Astrocyte (in vitro differentiated cells and primary cell): ENCODE measurements around the gene SLC12A8. TPM values are rescaled to one million over a fixed set of nuclear protein-coding genes. Genes with fewer than 3 reads are reported as not detected.

Source experiments
- DNase-seq: peaks from one replicate; pipeline ENCODE4 v3.0.0-alpha.2; 2010; ENCODE audit warnings: low read depth
- FAIRE-seq: peaks from 2 replicates; lab custom pipeline; 2011; peaks lifted over from hg19 to GRCh38; lab: Jason Lieb, UNC
- H2AFZ ChIP-seq: 2 replicates; pipeline ENCODE4 v1.6.0; 2012; ENCODE audit warnings: low read depth, low read length, inconsistent platforms
- H3K27ac ChIP-seq: 2 replicates; pipeline ENCODE4 v1.5.1; 2011; ENCODE audit warnings: low read depth, low read length, inconsistent platforms
- H3K27me3 ChIP-seq: 2 replicates; pipeline ENCODE4 v1.6.0; 2011; ENCODE audit warnings: low read length, inconsistent platforms; ENCODE audit not compliant: insufficient read depth
- H3K36me3 ChIP-seq: 2 replicates; pipeline ENCODE4 v1.5.1; 2011; ENCODE audit warnings: low read length, inconsistent platforms; ENCODE audit not compliant: insufficient read depth
- H3K4me1 ChIP-seq: 2 replicates; pipeline ENCODE4 v1.5.1; 2011; ENCODE audit warnings: low read length, inconsistent platforms; ENCODE audit not compliant: insufficient read depth
- H3K4me2 ChIP-seq: 2 replicates; pipeline ENCODE4 v1.6.0; 2012; ENCODE audit warnings: low read length, inconsistent platforms
- H3K4me3 ChIP-seq: 2 replicates; pipeline ENCODE4 v1.5.1; 2011; ENCODE audit warnings: low read depth, mild to moderate bottlenecking, low read length, inconsistent platforms; ENCODE audit not compliant: insufficient read depth
- H3K79me2 ChIP-seq: 2 replicates; pipeline ENCODE4 v1.6.0; 2012; ENCODE audit warnings: mild to moderate bottlenecking, low read length, inconsistent platforms; ENCODE audit not compliant: insufficient read depth
- H3K9ac ChIP-seq: 2 replicates; pipeline ENCODE4 v1.6.0; 2012; ENCODE audit warnings: mild to moderate bottlenecking, low read length, inconsistent platforms
- H3K9me3 ChIP-seq: 2 replicates; pipeline ENCODE4 v1.5.1; 2012; ENCODE audit warnings: low read depth, mild to moderate bottlenecking, low read length, inconsistent platforms; ENCODE audit not compliant: insufficient read depth
- H4K20me1 ChIP-seq: 2 replicates; pipeline ENCODE4 v1.6.0; 2012; ENCODE audit warnings: low read length, inconsistent platforms; ENCODE audit not compliant: insufficient read depth
- H3K27ac Mint-ChIP-seq: one replicate; pipeline ENCODE4 v1.8.0; 2021; ENCODE audit warnings: mild to moderate bottlenecking, mixed read lengths; ENCODE audit not compliant: unreplicated experiment
- H3K27me3 Mint-ChIP-seq: one replicate; pipeline ENCODE4 v1.8.0; 2021; ENCODE audit warnings: low read depth, mixed read lengths; ENCODE audit not compliant: unreplicated experiment
- H3K36me3 Mint-ChIP-seq: one replicate; pipeline ENCODE4 v1.8.0; 2021; ENCODE audit warnings: low read depth, mixed read lengths; ENCODE audit not compliant: unreplicated experiment
- H3K4me1 Mint-ChIP-seq: one replicate; pipeline ENCODE4 v1.8.0; 2021; ENCODE audit warnings: low read depth, mixed read lengths; ENCODE audit not compliant: unreplicated experiment
- H3K4me3 Mint-ChIP-seq: one replicate; pipeline ENCODE4 v1.8.0; 2021; ENCODE audit warnings: mild to moderate bottlenecking, moderate library complexity, mixed read lengths; ENCODE audit not compliant: unreplicated experiment
- H3K9me3 Mint-ChIP-seq: one replicate; pipeline ENCODE4 v1.8.0; 2021; ENCODE audit warnings: mild to moderate bottlenecking, mixed read lengths; ENCODE audit not compliant: unreplicated experiment
- EZH2 ChIP-seq: IDR thresholded peaks from 2 replicates; pipeline ENCODE4 v1.6.1; 2012; ENCODE audit warnings: mild to moderate bottlenecking, low read length, inconsistent platforms; ENCODE audit not compliant: insufficient read depth
- total RNA-seq: library from RNA; stranded (reverse); gene quantifications from 2 replicates; pipeline ENCODE4 v1.2.1, GENCODE V29; 2021
- TF ChIP-seq, protein P1 (sequence below): IDR thresholded peaks from 2 replicates; pipeline ENCODE4 v1.5.1; 2011; ENCODE audit warnings: low read depth, mild to moderate bottlenecking, inconsistent platforms, low read length, moderate library complexity; ENCODE audit not compliant: insufficient read depth

Gene SLC12A8
- total RNA-seq, 1 donor from 2014 or later, result 4.2 TPM

DNA sequence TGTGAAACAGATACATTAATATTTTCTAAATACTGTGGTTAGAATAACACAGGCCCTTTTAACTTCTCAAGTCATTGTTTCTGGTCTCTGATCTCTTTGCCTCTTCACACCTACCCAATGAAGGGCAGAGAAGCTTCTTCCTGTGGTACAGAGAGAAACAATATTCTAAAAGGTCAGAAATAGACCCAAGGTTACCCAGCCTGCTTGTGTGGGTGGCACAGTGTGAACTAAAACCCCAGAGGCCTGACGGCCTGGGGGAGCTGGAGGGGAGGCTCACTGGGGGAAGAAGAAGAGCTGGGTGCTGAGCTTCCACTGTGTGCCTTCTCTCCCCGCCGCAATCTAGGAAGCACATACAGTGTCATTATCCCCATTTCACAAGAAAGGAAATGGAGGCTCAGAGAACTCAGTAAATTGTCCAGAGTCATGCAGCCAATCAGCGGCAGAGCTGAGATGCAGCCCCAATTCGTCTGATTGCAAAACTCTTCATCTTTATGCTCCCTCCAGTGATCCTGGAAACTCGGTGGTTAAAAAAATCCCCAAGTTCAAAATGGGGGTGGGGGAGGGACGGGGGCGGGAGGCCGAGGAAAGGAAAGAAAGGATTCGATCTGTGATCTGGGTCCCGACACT is 92.7 kb downstream of the SLC12A8 start:
- H3K9me3 Mint-ChIP-seq, result no peaks in the 10 kb centered on the region
- DNase-seq (peak; percentile 42), FAIRE-seq (no peak)
- Histone ChIP-seq H3K79me2 (no peaks in the 10 kb centered on the region), H3K27me3 (no peaks in the 10 kb centered on the region), H3K4me2 (peak overlapping the region; percentile 80), H3K9me3 (no peaks in the 10 kb centered on the region), H3K9ac (peak overlapping the region; percentile 65), H3K27ac (no peak overlapping the region), H4K20me1 (no peaks in the 10 kb centered on the region), H3K4me1 (peaks cover 47% of the 10 kb centered on the region), H3K36me3 (no peaks in the 10 kb centered on the region), H3K4me3 (peak overlapping the region; percentile 27), H2AFZ (peak overlapping the region; percentile 72)
- TF ChIP-seq, protein P1, sequence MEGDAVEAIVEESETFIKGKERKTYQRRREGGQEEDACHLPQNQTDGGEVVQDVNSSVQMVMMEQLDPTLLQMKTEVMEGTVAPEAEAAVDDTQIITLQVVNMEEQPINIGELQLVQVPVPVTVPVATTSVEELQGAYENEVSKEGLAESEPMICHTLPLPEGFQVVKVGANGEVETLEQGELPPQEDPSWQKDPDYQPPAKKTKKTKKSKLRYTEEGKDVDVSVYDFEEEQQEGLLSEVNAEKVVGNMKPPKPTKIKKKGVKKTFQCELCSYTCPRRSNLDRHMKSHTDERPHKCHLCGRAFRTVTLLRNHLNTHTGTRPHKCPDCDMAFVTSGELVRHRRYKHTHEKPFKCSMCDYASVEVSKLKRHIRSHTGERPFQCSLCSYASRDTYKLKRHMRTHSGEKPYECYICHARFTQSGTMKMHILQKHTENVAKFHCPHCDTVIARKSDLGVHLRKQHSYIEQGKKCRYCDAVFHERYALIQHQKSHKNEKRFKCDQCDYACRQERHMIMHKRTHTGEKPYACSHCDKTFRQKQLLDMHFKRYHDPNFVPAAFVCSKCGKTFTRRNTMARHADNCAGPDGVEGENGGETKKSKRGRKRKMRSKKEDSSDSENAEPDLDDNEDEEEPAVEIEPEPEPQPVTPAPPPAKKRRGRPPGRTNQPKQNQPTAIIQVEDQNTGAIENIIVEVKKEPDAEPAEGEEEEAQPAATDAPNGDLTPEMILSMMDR, result no peak
- TF ChIP-seq EZH2, result no peak
- no peaks in the 10 kb centered on the region for H3K36me3 Mint-ChIP-seq
- peaks cover 35% of the 10 kb centered on the region for H3K4me1 Mint-ChIP-seq
- no peak overlapping the region for H3K4me3 Mint-ChIP-seq
- H3K27ac Mint-ChIP-seq, result no peak overlapping the region
- peaks cover 12% of the 10 kb centered on the region for H3K27me3 Mint-ChIP-seq

DNA sequence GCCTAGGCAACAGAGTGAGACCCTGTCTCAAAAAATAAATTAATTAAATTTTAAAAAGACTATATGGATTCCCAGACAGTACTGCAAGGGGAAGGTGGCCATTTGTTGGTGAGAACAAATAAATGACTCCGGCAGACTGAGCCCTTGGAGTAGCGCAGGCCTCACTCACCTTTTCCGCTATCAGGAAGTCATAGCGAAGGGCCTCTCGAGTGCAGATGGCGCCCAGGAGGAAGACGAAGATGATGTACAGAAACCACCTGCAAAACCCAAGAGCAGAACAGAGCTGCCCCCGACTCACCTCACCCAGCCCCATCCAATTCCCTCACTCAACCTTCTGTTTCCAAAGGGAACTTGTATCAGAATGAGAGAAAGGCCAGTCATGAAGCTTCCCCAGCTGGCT is 93.9 kb downstream of the SLC12A8 start:
- Mint-ChIP-seq H3K27ac (no peak overlapping the region), H3K27me3 (peaks cover 12% of the 10 kb centered on the region), H3K9me3 (no peaks in the 10 kb centered on the region), H3K36me3 (no peaks in the 10 kb centered on the region), H3K4me1 (peaks cover 31% of the 10 kb centered on the region), H3K4me3 (no peak overlapping the region)
- Histone ChIP-seq H3K79me2 (no peaks in the 10 kb centered on the region), H3K27ac (no peak overlapping the region), H3K9ac (no peak overlapping the region), H3K4me2 (no peak overlapping the region), H4K20me1 (no peaks in the 10 kb centered on the region), H3K36me3 (no peaks in the 10 kb centered on the region), H3K27me3 (no peaks in the 10 kb centered on the region), H2AFZ (no peak overlapping the region), H3K4me1 (peaks cover 38% of the 10 kb centered on the region), H3K9me3 (no peaks in the 10 kb centered on the region), H3K4me3 (no peak overlapping the region)
- no peak for FAIRE-seq
- DNase-seq, result no peak
- no peak for TF ChIP-seq EZH2
- TF ChIP-seq, protein P1, result no peak

DNA sequence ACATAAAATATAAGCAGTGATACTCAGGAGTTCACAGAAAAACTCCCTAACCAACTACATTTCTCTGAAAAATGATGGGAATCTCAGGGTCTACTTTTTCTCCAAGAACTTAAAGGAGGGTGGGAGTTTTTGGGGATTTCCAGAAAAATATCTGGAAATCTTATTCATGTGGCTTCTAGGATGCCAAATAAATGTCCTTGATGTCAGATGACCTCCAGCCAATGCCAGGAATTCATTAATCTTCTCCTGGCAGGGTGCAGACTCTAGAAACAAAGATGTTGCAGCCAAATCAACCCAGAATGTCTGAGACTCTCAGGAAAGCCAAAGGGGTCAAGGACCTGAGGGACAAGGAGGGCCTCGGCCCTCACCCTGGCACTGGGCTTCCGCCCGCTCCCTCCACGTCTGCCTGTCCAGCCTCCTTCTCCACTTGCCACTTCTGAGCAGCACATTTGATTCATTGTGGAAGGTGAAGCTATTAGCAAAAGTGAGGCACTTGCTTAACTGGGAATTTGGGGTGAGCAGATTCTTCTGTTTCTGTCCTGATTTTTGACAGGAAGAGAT is 94.8 kb downstream of the SLC12A8 start:
- H3K27me3 ChIP-seq, result no peaks in the 10 kb centered on the region
- Mint-ChIP-seq H3K36me3 (no peaks in the 10 kb centered on the region), H3K4me1 (peaks cover 31% of the 10 kb centered on the region), H3K9me3 (no peaks in the 10 kb centered on the region), H3K27me3 (peaks cover 11% of the 10 kb centered on the region), H3K27ac (no peak overlapping the region), H3K4me3 (no peak overlapping the region)
- H2AFZ ChIP-seq, result no peak overlapping the region
- H3K4me1 ChIP-seq, result peaks cover 34% of the 10 kb centered on the region
- H3K9me3 ChIP-seq, result no peaks in the 10 kb centered on the region
- H3K9ac ChIP-seq, result no peak overlapping the region
- no peak overlapping the region for H3K4me2 ChIP-seq
- TF ChIP-seq, protein P1, result no peak
- TF ChIP-seq EZH2, result no peak
- H4K20me1 ChIP-seq, result no peaks in the 10 kb centered on the region
- no peaks in the 10 kb centered on the region for H3K79me2 ChIP-seq
- FAIRE-seq (no peak), DNase-seq (peak; percentile 61)
- no peak overlapping the region for H3K27ac ChIP-seq
- no peak overlapping the region for H3K4me3 ChIP-seq
- no peaks in the 10 kb centered on the region for H3K36me3 ChIP-seq
